Smooth muscle cell of the pulmonary artery (primary cell): Measurements from ENCODE around the gene MRPL45. TPM values are rescaled to one million over a fixed set of nuclear protein-coding genes. Genes with fewer than 3 reads are reported as not detected.

Experiments used
- total RNA-seq: library from RNA; depleted of rRNA; stranded (reverse); fragments of >200 nt; gene quantifications from 2 replicates; pipeline ENCODE4 v1.2.3, GENCODE V29; 2014

Gene MRPL45
- total RNA-seq: 20.5 and 23.1 TPM in 2 replicates

DNA sequence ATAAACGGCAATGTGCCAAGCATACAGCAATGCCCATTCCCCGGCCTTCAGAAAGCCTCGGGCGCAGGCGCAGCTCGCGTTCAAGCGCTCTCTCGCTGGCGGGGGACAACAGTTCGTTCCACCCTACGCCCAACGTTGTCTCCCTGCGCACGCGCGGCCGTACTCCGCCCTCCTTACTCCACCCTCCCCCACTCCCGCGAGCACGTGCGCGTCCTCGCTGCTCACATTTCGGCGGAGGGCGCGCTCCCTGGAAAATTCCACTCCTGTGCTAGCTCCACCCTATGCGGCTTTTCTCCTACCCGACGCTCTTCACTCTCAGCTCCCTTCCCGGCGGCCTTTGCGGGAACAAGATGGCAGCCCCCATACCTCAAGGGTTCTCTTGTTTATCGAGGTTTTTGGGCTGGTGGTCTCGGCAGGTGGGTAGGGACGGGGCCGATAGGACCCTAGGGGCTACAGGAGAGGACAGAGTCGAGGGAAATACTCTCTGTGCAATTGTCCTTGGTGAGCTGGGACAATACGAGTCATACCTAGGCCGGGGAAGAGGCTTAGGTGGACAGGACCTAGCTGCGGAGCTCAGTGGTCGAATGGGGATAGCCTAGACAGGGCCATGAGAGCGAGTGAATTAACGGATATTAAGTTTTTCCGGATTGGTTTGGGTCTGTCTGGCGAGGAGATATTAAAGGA lies at the start of gene MRPL45:
Gene MRPL45, plus strand, starts transcription at position 335 of the 684 bp plus-strand sequence. Its CDS starts 16 bp downstream, at position 351.

DNA sequence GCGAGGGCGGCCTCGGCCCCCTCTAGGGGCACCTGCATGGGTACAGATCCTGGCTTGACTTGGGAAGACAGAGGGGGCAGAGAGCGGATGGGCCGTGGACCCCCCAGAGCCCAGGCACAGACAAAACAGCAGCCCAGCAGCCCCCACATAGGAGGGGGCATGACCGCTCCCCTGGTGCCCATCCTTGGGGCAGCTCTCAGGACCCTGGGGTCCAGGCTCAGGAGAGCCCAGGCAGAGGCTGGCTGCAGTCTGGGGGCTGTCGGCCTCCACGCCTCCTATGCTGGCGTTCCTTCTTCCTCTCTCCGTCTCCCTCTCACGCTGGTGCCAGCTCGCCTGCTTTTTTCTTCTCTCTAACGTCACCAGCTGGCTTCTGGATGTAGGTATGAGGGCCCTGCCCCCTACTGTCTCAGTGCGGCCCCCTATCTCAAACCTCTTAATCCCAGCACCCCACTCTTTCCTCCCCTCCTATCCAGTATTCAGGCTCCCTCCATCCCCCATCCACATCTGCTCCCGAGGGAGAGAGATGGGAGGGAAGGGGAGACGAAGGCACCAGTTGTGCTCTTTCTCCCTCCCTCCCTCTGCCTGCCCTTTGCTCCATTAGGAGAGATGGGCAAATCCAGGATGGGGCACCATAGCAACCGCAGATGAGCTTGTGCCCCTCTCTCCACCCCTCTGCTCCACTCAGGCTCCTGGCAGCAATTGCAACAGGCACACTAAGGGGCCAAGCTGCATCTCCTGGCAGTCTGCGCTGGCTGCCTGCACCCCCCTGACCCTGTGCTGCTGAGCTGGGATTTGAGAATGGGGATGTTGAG lies 46.8 kb downstream of the MRPL45 start, which contains the start of gene GPR179:
Gene GPR179, minus strand, starts transcription at position 349 of the 812 bp plus-strand sequence. Its CDS starts 167 bp downstream, at position 182.

DNA sequence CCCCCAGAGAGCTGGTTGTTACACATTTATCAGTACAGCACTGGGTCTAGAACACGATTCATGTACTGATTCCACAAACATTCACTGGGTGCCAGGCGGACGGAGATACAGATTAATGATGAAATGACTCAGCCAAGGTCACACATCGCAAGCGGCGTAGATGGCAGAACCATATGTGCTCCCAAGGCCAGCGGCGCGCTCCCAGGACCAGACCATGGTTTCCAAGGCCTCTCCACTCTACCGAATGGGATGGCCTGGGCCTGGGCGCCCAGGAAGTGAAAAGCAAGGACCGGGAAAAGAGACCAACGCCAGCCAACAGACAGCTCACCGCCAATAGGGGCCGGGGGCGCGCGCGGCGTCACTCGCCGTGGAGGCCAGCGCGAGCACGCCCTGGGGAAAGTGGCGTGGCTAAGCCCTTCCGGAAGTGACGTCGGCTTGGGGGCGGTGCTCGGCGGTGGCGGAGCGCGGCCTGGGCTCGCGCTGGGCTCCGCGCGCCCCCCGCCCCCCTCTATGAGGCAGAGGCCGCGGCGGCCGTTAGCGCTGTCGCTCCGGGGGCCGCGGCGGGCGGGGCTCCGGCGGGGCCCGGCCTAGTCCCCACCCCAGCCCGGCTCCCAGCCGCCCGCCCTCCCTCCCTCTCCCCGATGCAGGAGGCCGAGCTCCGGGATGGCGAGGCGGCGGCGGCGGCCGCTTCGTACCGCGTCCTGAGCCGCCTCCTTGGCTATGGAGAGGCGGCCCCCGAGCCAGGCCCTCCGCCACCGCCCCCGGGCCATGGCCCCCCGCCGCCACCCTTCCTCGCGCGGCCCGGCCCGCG lies 54.6 kb downstream of the MRPL45 start, which contains the start of gene SOCS7:
Gene SOCS7, plus strand, starts transcription at position 433 of the 811 bp plus-strand sequence. Its CDS starts 209 bp downstream, at position 642.

Other genes starting within 250 kb of the MRPL45 start
- gene TBC1D3C, start 228.5 kb upstream of the MRPL45 start, total RNA-seq: 0.39 TPM in 1 of 2 replicates, not detected in the other
- gene TBC1D3E, start 169.2 kb upstream of the MRPL45 start, total RNA-seq: 0.65 TPM in 1 of 2 replicates, not detected in the other
- gene TBC1D3, start 104.6 kb upstream of the MRPL45 start, total RNA-seq: not detected in 2 replicates
- 0.07 and 0.10 TPM in 2 replicates for gene GPR179, start 46.8 kb downstream of the MRPL45 start, total RNA-seq
- gene SOCS7, start 54.7 kb downstream of the MRPL45 start, total RNA-seq: 16.6 and 17.7 TPM in 2 replicates
- gene ARHGAP23, start 131.3 kb downstream of the MRPL45 start, total RNA-seq: 40.1 and 95.5 TPM in 2 replicates